Endothelial cell of umbilical vein (primary cell): Measurements from ENCODE around the gene STK32C. TPM values are rescaled to one million over a fixed set of nuclear protein-coding genes. Genes with fewer than 3 reads are reported as not detected.

Experiments used
- BruUV-seq: library from RNA; stranded (reverse); fragments of 400-500 nt; replicated peaks from 2 replicates; lab custom pipeline; 2021; lab: Mats Ljungman, UMichigan
- CTCF ChIA-PET: fragments of 300-600, 350-600 bp; sonication (Branson Sonifier 250); formaldehyde crosslinking; loops from one replicate; lab custom pipeline; 2021; ENCODE audit warnings: antibody characterized with exemption, inconsistent platforms; lab: Charles Lee
- POLR2A ChIA-PET: fragments of 300-600, 350-600 bp; sonication (Branson Sonifier 250); formaldehyde crosslinking; loops from one replicate; lab custom pipeline; 2021; ENCODE audit warnings: antibody characterized with exemption, inconsistent platforms; lab: Charles Lee
- DNase-seq: peaks from one replicate; pipeline ENCODE4 v3.0.0-alpha.2; 2011; ENCODE audit warnings: low read depth, low spot score
- FAIRE-seq: peaks from 2 replicates; lab custom pipeline; 2011; peaks lifted over from hg19 to GRCh38; lab: Jason Lieb, UNC
- H2AFZ ChIP-seq: 2 replicates; pipeline ENCODE4 v1.6.0; 2012; ENCODE audit warnings: low read depth, low read length, control low read depth, inconsistent platforms
- H3K27ac ChIP-seq: 2 replicates; pipeline ENCODE4 v1.5.1; 2011; ENCODE audit warnings: low read depth, mild to moderate bottlenecking, control low read depth, low read length, moderate library complexity; ENCODE audit not compliant: insufficient read depth
- H3K27me3 ChIP-seq, 2 experiments: 2 replicates each; pipeline versions ENCODE4 v1.6.0 to v1.6.1; 2011; ENCODE audit warnings: low read length in 2 of 2, mixed read lengths in 1 of 2; ENCODE audit not compliant: control insufficient read depth in 2 of 2, insufficient read depth in 2 of 2
- H3K36me3 ChIP-seq, 2 experiments: 2 replicates in 1 of 2; 3 replicates in 1 of 2; pipeline ENCODE4 v1.5.1; 2011; ENCODE audit warnings: low read length in 2 of 2, mild to moderate bottlenecking in 1 of 2, moderate library complexity in 1 of 2; ENCODE audit not compliant: control insufficient read depth in 2 of 2, insufficient read depth in 2 of 2; ENCODE audit errors: extremely low read depth in 1 of 2
- H3K4me1 ChIP-seq: 3 replicates; pipeline ENCODE4 v1.5.1; 2011; ENCODE audit warnings: mild to moderate bottlenecking, low read length; ENCODE audit not compliant: control insufficient read depth, insufficient read depth; ENCODE audit errors: extremely low read depth
- H3K4me2 ChIP-seq: 2 replicates; pipeline ENCODE4 v1.6.1; 2011; ENCODE audit warnings: low read length, control low read depth, mixed read lengths; ENCODE audit not compliant: insufficient read depth
- H3K4me3 ChIP-seq, 3 experiments: fragments of 200-600 bp in 1 of 3; sonication (generic), shearing (Covaris generic) in 1 of 3; replicated peaks in 1 of 3; 2 replicates each; pipeline ENCODE4 v1.5.1; 2011 to 2016; ENCODE audit warnings: control low read depth in 3 of 3, low read length in 3 of 3, mild to moderate bottlenecking in 2 of 3, inconsistent platforms in 1 of 3, low read depth in 1 of 3, moderate library complexity in 1 of 3; ENCODE audit not compliant: insufficient read depth in 1 of 3
- H3K79me2 ChIP-seq: 2 replicates; pipeline ENCODE4 v1.6.0; 2012; ENCODE audit warnings: low read length, inconsistent platforms; ENCODE audit not compliant: control insufficient read depth, insufficient read depth
- H3K9ac ChIP-seq: replicated peaks from 2 replicates; pipeline ENCODE3; 2011; ENCODE audit warnings: low read length, control low read depth; ENCODE audit not compliant: insufficient read depth; ENCODE audit errors: extremely low read depth
- H3K9me1 ChIP-seq: replicated peaks from 3 replicates; pipeline ENCODE4 v1.6.0; 2011; ENCODE audit warnings: mild to moderate bottlenecking, low read length; ENCODE audit not compliant: control insufficient read depth, insufficient read depth; ENCODE audit errors: extremely low read depth
- H3K9me3 ChIP-seq: replicated peaks from 2 replicates; pipeline ENCODE4 v1.5.1; 2012; ENCODE audit warnings: low read length, inconsistent platforms; ENCODE audit not compliant: control insufficient read depth, insufficient read depth
- H4K20me1 ChIP-seq: replicated peaks from 2 replicates; pipeline ENCODE3; 2011; ENCODE audit warnings: mild to moderate bottlenecking, low read length; ENCODE audit not compliant: control insufficient read depth, insufficient read depth; ENCODE audit errors: extremely low read depth
- POLR2A ChIP-seq: IDR thresholded peaks from 2 replicates; pipeline ENCODE4 v1.6.1; 2012; ENCODE audit warnings: low read depth, mild to moderate bottlenecking, control low read depth, low read length
- POLR2AphosphoS5 ChIP-seq: IDR thresholded peaks from 2 replicates; pipeline ENCODE4 v1.6.1; 2012; ENCODE audit warnings: low read depth, mild to moderate bottlenecking, control low read depth, low read length, moderate library complexity; ENCODE audit not compliant: insufficient read depth
- dilution Hi-C: fragments of 300-500 bp; cut with MboI; formaldehyde crosslinking; loops from one replicate; pipeline ENCODE4 v1.15.0; 2019; ENCODE audit warnings: low sequenced_read_pairs; ENCODE audit not compliant: extremely low pct_ligation_motif_present
- intact Hi-C: fragments of 100-400 bp; cut with micrococcal nuclease; formaldehyde crosslinking; loops from one replicate; pipeline ENCODE4 v1.10.0; 2022
- polyA plus RNA-seq, 4 experiments: library from polyadenylated mRNA; depleted of rRNA in 3 of 4; stranded (reverse) in 3 of 4; unstranded in 1 of 4; fragments of >200 nt; gene quantifications; 2 replicates each; pipeline versions ENCODE4 v1.2.1 to v1.2.3, GENCODE V29; 2011 to 2012; ENCODE audit warnings: missing spikeins in 1 of 4
- total RNA-seq: library from RNA; stranded (reverse); gene quantifications from 2 replicates; pipeline ENCODE4 v1.2.3, GENCODE V29; 2021
- TF ChIP-seq, protein P1 (sequence below): IDR thresholded peaks from 2 replicates; pipeline ENCODE4 v1.6.1; 2011; ENCODE audit not compliant: insufficient read depth, insufficient read length
- TF ChIP-seq, protein P2 (sequence below), 2 donors: IDR thresholded peaks; 1 replicate in 1 of 2; 2 replicates in 1 of 2; pipeline ENCODE4 v1.5.1; 2011; ENCODE audit warnings: low read length in 2 of 2, mild to moderate bottlenecking in 2 of 2, moderate library complexity in 2 of 2, control low read depth in 1 of 2, inconsistent platforms in 1 of 2, low read depth in 1 of 2; ENCODE audit not compliant: insufficient read depth in 1 of 2; ENCODE audit errors: extremely low read depth in 1 of 2

STK32C gene
- total and polyA plus RNA-seq, 2 donors (not counting 3 experiments of a cell fraction or from before 2014, with no cell fraction given): 5.4 to 14.1 TPM

DNA sequence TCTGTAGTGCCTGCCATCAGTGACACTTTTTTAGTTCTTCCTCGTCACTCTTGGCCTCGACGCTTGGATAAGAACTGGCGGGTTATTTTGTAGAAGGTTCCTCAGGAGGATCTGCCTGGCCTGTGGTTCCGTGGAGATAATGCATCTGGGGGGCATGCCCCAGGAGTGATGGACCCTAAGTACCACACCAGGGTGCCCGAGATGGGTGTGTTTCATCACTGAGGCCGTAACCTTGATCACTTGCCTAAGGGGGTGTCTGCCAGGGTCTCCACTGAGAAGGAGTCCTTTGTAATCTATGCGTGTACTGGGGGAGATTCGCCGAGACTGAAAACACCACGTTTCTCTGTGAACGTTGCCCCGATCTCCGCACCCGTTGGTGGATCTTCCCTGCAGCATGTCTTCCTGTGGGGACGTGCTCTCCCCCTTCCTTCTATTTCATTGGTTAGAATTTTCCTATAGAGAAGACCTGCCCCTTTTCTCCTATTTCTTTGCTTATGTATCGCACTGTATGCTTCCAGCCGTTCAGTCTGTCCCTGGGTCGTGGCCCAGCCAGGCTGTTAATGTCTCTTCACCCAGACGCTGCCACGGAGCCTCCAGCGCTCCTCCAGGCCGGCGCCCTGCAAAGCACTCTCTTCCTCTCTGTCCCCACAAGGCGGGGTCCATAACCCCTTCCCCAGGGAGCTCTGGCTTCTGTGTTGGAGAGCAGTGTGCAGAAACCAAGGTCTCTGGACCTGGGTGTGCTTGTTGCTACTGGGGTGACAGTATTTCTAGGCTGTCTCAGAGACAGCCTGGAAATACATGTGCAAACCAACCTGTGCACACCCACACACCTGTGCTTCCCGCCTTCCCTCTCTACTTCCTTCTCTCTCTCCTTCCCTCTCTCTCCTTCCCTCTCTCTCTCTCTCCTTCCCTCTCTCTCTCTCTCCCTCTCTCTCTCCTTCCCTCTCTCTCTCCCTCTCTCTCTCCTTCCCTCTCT is 135.4 kb downstream of the STK32C start:
- no peaks in the 10 kb centered on the region for H3K36me3 ChIP-seq
- no peaks in the 10 kb centered on the region for H3K4me1 ChIP-seq
- intact Hi-C loops (no loop called here), dilution Hi-C loops (no loop called here)
- FAIRE-seq: no peak
- no peak overlapping the region for H2AFZ ChIP-seq
- no peak overlapping the region for H3K4me2 ChIP-seq
- no peaks in the 10 kb centered on the region for H3K79me2 ChIP-seq
- no peak overlapping the region for H3K4me3 ChIP-seq
- H4K20me1 ChIP-seq: no peaks in the 10 kb centered on the region
- H3K9me1 ChIP-seq: no peaks in the 10 kb centered on the region
- TF ChIP-seq, protein P1, sequence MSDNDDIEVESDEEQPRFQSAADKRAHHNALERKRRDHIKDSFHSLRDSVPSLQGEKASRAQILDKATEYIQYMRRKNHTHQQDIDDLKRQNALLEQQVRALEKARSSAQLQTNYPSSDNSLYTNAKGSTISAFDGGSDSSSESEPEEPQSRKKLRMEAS: no peak
- TF ChIP-seq POLR2AphosphoS5: no peak
- no peak for TF ChIP-seq POLR2A
- TF ChIP-seq, protein P2, sequence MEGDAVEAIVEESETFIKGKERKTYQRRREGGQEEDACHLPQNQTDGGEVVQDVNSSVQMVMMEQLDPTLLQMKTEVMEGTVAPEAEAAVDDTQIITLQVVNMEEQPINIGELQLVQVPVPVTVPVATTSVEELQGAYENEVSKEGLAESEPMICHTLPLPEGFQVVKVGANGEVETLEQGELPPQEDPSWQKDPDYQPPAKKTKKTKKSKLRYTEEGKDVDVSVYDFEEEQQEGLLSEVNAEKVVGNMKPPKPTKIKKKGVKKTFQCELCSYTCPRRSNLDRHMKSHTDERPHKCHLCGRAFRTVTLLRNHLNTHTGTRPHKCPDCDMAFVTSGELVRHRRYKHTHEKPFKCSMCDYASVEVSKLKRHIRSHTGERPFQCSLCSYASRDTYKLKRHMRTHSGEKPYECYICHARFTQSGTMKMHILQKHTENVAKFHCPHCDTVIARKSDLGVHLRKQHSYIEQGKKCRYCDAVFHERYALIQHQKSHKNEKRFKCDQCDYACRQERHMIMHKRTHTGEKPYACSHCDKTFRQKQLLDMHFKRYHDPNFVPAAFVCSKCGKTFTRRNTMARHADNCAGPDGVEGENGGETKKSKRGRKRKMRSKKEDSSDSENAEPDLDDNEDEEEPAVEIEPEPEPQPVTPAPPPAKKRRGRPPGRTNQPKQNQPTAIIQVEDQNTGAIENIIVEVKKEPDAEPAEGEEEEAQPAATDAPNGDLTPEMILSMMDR (IDR thresholded peaks at IDR 0.05; ENCODE audit: extremely low read depth in 1 of 2, insufficient read depth in 1 of 2, low read depth in 1 of 2, low read length in 2 of 2): no peak
- BruUV-seq: no TSS peak
- H3K27ac ChIP-seq: no peak overlapping the region
- H3K27me3 ChIP-seq: peaks cover 0 to 4% of the 10 kb centered on the region in 2 experiments
- no peaks in the 10 kb centered on the region for H3K9me3 ChIP-seq
- no peak for DNase-seq
- H3K9ac ChIP-seq: no peak overlapping the region
- CTCF ChIA-PET: no interaction called here
- POLR2A ChIA-PET: no interaction called here
